Left kidney (tissue), 2 donors: ENCODE data around the gene ASB11. TPM values are rescaled to one million over a fixed set of nuclear protein-coding genes. Genes with fewer than 3 reads are reported as not detected.
"Not testable (repeated sequence)": the region's sequence is repeated elsewhere in the genome, so short reads cannot be mapped to it uniquely, and the experiment has no call there.

Source experiments
- DNase-seq: peaks from one replicate; pipeline ENCODE4 v3.0.0-alpha.2; 2013
- polyA plus RNA-seq: library from polyadenylated mRNA; unstranded; fragments of 120-200 nt; gene quantifications from one replicate; pipeline ENCODE4 v1.2.1, GENCODE V29; 2013; ENCODE audit not compliant: insufficient read length

ASB11 gene
- polyA plus RNA-seq, 1 donor = 0.08 TPM

DNA sequence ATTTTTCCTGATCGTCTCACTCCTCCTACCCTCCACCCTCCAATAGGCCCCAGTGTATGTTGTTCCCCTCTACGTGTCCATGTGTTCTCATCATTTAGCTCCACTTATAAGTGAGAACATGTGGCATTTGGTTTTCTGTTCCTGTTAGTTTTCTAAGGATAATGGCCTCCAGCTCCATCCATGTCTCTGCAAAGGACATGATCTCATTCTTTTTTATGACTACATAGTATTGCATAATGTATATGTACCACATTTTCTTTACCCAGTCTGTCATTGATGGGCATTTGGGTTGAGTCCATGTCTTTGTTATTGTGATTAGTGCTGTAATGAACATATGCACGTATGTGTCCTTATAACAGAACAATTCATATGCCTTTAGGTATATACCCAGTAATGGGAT, 9.5 kb downstream of the ASB11 start:
- not testable (repeated sequence) for DNase-seq

DNA sequence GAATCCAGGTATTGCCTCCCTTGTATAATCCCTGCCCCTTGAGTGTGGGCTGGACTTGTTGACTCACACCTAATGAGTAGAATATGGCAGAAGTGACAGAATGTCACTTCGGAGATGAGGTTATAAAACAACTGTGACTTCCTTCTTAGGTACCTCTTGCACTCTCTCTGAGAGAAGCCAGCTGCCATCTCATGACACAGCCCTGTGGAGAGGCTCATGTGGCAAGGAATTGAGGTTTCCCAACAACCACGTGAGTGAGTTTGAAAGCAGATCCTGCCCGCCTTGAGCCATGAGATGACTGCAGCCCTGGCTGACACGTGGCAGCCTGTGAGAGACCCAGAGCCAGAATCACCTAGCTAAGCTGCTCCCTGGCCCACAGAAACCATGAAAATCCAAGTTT, 13.5 kb downstream of the ASB11 start:
- peak; percentile 5 for DNase-seq

DNA sequence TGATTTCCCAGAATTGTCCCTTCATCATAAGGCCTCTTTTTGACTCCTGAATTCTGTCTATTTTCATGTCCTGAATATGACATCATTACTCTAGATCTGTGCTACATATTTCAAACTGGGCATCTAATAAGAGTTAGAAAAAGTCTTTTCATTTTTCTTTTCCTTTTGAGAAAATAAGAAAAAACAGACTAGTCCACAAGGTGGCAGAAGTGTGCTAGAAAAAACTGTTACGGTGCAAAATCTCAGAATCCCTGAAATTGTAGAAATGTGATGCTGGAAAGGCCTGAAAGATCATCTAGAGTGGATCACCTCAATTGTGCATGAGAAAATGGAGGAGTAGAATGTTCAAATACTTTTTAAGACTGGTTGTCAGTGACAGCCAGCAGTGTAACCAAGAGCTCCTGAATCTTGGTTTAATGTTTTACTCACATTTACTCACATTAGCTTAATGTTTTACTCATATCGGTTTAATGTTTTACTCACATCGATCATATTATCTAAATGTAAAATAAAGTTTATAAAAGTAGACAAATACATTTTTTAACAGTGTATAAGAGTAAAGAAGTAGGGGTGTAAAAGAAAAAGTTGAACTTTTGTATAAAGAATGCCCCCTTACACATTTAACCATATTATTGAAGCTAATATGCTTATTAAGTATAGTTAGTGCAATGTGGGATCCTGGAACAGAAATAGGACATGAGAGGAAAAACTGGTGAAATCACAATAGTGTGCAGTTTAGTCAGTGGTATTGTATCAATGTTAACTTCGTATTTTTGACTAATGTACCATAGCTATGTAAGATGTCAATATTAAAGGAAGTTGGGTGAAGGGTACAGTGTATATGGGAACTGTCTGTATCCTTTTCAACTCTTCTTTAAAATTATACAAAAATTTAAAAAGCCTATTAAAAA, 15.2 kb downstream of the ASB11 start:
- peak; percentile 27 for DNase-seq

DNA sequence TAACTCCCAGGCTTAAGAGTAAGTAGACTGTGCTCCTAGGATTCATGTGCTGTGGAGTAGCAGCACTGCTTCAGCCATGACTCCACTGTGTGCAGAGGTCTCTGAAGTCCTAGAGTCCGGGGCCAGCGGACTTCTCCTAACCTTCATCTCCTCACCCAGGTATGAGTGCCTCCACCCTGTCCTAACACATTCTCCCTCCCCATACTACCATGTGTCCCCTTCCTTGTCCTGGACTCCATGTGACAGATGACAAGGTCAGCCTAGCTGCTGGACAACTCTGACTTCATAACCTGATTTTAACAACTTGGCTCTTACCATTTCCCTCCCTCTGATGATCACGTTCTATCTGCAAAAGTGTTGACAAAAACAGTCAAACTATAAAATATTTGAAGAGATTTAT, 16.7 kb downstream of the ASB11 start:
- no peak for DNase-seq

DNA sequence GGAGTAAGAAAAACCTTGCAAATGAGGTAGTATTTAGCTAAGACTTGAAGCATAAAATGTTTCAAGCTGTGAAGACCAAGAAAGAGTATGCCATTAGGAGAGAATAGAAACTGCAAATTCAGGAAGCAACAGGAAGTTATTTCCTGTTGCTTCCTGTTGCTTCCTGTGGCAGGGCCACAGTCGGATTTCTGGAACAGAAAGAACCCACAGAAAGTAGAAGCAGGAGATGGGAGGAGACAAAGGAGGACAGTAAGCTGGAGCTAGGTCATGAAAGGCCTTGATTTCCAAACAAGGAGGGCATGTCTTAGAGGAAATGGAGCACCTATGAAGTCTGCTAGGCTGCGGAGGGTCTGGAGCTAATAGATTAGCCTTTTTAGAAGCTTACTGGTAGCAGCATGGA, 17.2 kb downstream of the ASB11 start:
- no peak for DNase-seq

DNA sequence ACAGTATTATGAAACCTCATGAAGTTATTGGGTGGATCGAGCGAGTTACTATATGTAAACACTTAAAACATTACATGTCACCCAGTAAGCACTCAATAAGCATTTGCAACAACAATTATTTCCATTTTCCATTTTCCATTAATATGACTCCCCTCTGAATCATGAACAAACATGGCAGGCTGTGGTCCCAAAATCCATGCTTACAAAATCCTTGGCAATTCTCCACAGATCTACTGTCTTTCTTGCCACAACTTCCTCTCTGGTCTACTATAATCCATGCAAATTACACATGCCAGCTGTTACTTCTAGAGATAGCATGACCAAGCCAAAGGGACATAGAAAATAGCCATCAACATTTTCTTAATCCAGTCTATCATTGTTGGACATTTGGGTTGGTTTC, 22.0 kb downstream of the ASB11 start:
- no peak for DNase-seq

DNA sequence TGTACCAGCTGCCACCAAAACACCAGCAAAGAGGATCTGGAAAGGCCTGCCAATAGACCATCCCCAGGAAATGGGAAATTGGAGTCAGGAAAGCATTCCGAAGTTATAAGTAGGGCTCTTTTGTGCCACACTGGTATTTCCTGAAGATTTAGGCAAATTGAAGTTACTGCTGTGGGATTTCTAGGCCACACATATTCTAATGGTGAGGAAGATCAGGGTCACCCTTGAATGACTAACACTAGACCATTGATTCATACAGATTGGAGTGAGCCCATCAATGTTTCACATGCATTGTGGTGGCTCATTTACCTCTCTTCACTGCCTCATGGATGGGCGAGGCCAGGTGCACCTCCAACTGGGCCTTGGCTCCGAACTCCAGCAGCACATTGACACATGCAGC, 22.6 kb downstream of the ASB11 start:
- no peak for DNase-seq

DNA sequence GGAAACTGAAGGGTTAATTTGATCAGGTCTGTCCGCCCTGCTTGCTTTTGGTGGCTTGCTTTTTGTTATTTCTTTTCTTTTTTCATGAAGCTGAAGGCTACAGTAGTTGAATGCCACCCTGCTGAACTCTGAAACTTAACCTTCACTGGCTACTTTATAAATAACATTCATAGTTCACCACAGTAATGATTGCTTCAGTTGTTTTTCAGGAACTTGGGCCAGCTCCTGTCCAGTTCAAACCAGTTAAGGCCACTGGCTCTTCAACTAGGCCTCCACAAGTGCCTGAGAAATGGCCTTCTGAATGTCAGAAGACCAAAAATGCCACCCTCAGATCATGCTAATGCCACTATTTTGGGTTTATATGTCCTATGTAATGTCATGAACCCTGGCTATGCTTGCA, 37.8 kb downstream of the ASB11 start:
- no peak for DNase-seq

DNA sequence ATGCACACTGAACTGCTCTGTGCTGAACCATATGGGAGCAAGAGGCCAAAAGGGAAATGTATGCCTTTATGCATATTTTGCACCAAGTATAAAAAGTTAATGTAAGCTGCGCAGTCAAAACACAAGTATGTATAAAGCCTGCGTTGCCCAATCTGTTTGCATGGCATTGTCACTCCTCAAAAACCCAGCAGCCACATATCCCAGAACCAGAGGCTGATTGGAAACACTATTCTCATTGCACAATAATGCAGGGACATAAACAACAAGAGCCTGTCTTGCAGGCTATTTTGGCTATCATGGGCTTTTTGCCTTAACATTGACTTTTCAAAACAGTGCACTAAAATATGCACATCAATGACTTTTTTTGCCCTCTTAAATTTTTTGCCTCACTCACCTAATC, 40.5 kb downstream of the ASB11 start:
- no peak for DNase-seq

DNA sequence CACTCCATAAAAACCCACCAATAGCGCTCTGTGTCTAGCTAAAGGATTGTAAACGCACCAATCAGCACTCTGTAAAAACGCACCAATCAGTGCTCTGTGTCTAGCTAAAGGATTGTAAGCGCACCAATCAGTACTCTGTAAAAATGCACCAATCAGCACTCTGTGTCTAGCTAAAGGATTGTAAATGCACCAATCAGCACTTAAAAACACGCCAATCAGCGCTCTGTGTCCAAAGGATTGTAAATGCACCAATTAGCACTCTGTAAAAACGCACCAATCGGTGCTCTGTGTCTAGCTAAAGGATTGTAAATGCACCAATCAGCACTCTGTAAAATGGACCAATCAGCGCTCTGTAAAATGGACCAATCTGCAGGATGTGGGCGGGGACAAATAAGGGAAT, 42.2 kb downstream of the ASB11 start:
- DNase-seq = not testable (repeated sequence)

DNA sequence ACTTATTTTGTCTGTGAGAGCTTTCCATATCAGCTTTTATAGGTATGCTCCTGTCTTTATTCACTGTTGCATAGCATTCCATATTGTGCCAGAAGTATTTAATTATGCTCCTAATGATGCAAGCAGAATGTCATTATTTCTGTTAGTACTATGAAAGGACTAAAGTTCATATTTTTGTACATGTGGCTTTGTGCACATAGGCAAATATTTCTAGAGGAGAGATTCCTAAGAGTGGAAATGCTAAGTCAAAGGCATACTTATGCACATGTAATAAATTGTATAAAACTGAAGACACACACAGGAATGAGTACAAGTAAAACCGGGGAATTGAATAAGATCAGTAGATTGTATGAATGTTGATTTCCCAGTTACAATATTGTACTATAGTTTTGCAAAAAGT, 43.7 kb downstream of the ASB11 start:
- DNase-seq = no peak

DNA sequence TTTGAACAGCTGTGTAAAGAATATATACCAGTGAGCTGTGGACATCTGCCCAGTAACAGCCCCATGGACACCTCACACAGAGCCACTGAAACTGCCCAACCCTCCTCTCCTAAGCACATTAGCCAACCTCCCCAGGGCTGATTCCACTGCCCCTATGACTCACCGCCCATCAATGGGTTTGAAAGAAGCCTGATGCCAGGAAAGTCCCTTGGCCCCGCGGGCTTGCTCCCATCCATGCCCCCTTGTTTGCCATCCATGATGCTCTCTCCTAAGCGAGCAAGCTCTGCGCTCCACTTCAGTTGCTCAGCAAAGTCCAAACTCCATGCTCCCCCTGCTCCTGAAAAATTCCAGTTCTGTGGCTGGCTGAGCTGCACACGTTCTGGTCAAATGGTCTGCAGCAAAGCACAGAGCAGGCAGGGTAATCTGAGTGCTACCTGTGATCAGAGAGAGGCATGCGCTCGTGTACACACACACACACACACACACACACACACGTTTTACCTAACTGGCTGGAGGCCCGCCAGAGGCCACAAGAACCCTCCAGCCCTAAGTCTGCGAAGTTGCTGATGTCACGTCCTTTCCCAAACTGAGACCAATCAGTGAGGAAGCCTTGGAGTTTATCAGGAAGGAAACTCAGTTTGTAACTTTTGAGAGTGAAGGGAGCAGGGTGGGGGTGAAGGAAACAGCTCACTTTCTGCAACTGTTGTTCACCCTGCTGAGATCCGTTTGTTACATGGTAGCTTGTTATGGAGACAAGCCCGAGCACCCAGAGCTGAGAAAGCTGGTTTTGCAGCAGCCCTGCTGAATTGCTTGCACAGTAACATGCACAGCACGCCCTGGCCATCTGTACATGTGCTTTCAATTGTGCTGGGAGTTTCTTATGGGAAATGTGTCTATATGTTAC, 45.6 kb downstream of the ASB11 start, which contains the start of gene ASB9:
Gene ASB9 (minus strand): TSS at position 466 of the 904 bp plus-strand sequence. CDS start 209 bp downstream, at position 257.
- peak; percentile 46 for DNase-seq

DNA sequence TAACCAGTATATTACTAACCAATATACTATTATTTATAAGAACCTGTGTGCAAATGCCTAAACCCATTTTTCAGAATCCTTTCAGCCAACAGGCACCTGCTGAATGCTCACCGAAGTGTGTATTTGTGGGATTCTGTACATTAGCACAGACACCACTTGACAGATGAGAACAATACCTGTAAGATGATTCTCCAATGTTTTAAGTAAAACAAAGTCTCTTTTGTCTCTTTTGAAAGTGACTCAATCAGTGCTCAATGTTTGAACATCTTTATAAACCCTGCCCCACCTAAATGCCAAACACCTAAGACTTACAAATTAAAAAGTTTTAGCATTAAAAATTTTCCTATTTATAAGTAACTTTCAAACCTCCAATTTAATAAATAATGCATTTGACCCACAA, 46.3 kb downstream of the ASB11 start:
- DNase-seq = no peak

DNA sequence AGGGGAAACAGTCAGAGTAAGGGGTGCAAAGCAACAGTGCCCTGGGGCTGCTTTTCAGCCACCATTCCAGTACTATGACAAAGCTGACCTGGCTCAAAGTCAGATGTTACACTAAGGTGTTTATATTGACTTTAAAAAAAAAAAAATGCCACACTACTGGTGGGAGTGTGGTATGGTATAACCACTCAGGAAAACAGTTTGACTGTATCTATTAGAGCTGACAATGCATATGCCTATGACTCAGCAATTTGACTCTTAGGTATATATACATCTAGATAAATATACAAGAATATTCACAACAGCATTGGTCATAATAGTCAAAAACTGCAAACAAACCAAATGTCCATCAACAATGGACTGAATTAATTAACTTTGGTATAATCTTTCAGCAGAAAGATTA, 60.6 kb downstream of the ASB11 start:
- no peak for DNase-seq

DNA sequence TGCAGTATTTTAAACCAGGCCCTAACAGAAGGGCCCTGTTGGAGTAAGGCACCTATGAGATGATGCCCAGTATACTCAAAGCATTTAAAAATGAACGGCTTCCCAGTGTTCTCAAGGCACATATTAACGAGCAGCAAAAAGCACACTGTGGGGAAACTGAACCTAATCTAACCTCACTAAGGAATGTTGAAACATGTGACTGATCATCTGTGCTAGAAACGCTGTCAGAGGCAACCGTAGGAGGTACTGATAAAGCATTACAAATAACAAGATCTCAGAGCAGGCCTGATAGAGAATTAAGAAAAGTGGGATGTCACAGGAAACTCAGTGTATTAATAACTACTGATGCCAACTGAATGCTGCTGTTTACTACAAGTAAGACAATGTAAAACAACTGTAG, 69.5 kb downstream of the ASB11 start:
- no peak for DNase-seq

DNA sequence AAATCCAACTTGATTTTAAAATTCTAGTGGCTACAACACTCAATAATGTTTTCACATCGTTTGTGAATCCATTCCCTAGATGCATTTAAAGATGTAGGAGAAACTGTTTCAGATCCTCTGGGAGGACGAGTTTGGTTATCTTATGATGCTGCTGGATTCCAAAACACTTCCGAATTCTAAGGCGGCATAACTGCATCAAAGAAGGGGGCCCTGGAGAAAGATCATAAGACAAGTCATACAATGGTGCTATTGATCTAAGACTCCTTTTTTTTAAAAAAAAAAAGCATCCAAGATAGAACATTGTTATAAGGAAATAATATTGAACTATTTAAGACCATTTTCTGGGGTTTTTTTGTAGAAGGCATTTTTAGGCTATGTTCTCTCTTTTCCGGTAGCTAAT, 71.0 kb downstream of the ASB11 start:
- DNase-seq = no peak

DNA sequence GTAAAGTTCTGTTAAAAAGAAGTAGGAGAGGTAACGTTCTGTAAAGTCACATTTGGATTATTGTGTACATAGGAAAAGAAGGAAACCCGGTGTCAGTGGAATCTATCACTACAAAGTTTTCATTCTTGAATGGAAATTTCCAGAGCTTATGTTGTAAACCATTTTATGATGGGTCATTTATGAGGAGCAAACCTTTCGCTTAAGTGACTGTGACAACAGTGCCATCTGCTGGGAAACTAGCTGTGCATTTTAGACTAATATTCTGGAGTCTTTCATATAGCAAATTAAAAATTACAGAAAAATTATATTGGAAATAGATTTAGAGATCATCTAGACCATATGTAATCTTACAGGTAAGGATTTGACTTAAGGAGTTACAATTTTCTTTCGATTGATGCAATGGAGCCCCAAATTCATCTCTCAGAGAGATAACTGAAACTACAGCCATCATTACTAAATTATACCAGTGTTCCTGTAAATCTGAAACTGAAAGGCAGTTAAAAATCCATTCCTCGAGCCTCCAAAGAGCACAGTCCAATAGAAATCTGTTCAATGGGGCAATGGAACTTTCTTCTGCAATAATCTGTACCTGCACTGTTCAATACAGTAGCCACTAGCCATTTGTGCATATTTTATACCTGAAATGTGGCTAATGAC, 72.4 kb downstream of the ASB11 start:
- DNase-seq = peak; percentile 28

DNA sequence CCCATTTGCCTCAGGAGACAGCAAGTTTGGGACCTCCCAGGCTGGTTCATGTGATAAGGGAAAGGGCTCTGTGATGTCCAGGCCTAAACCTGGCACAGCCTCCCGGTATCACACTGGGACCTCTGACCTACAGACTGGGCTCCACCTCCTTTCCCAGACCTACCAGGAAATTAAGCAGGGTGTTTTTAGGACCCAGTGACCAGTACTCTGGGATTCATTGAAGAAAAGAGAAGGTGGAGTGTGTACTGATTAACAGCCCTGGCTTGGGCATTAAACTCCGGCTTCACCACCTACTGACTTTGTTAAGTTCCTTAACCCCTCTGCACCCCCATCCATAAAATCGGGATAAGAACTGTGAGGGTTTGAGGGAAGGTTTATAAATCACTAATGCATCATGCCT, 74.1 kb downstream of the ASB11 start:
- DNase-seq = no peak

DNA sequence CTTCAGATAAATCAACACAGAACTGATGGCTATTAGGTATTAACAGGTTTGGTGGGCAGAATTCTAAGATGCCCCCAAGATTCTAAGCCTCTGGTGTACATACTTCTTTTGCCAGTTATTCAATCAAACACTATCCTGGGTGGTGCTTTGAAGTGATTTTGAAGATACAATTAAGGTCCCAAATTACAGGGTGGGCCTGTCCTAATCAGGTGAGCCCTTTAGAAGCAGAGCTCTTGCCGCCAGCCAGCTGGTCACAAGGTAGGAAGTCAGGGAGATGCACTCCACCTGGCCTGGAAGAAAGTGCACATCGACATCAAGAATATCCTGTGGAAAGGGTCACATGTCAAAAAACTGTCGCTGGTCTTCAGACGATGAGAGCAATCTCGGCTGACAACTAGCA, 75.0 kb downstream of the ASB11 start:
- DNase-seq = no peak

DNA sequence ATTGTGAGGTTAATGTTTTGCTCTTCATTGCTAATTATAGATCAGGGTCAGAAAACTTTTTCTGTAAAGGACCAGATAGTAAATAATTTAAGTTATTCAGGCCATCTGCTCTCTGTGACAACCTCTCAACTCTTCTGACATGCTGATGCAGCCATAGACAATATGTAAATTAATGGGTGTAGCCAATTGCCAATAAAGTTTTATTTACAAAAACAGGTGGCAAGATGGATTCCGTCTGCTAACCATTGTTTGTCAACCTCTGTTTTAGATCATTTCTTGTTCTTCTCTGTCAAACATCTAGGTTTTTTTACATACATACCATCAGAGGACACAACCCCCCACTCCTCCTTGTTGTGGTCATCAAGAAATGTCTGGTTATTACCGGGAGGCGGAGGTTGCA, 79.3 kb downstream of the ASB11 start:
- no peak for DNase-seq

DNA sequence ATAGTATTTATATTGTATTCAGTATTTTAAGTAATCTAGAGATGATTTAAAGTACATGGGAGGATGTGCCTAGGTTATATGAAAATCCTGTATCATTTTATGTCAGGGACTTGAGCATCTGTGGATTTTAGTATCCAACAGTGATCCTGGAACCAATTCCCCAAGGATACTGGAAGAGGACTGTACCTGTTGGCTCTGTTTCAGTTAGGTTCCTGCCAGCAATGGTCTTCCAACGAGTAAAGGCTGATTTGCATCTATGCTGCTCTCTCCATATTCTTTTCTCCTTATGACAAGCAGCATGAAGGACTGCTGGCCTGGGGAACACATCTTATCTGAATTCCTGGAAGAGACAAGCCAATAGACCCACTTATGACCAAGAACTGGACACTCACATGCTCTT, 80.4 kb downstream of the ASB11 start:
- no peak for DNase-seq

DNA sequence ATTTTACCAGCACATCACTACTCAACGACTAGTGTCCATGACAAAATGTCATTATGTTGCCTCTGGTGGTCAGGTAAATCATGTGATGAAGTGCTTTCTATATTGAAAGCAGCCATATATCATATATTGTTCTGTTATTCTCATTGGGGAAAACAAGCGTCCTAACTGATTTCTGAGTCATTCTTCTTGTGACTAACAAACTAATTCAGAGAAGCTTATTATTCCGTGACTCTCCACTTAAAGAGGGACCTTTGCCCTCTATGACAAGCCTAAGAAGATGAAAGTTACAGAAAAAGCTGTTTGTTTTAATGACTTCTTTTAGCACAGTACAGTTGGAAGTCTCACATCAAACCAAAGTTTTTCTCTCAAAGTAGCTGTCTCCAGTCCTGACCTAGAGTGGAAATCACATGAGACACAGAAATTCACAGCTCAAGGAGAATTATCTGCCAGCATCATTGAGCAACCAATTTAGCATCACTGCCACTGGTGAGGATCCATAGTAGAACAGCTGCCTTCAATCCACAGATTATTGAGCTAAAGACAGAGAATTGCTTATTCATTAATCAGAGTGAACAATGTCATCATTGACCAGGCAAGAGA, 81.9 kb downstream of the ASB11 start:
- DNase-seq = no peak
